CD4-positive, CD25-positive, alpha-beta regulatory T cell (primary cell): ENCODE data around the gene CEACAM19. TPM values are rescaled to one million over a fixed set of nuclear protein-coding genes. Genes with fewer than 3 reads are reported as not detected.
"Not testable (repeated sequence)": the region's sequence is repeated elsewhere in the genome, so short reads cannot be mapped to it uniquely, and the experiment has no call there.

Experiments
- ATAC-seq, 2 donors: fragments of 150-1000 bp; cut with Tn5 transposase; one replicate each; pipeline ENCODE4 v1.10.0; 2021; ENCODE audit warnings: low read depth in 2 of 2, moderate number of reproducible peaks in 2 of 2, moderate library complexity in 1 of 2
- DNase-seq, 3 donors: peaks; one replicate each; pipeline versions ENCODE4 v3.0.0 to v3.0.0-alpha.2; 2012 to 2022; ENCODE audit warnings: mixed read lengths in 1 of 3
- H3K27ac ChIP-seq: one replicate; pipeline ENCODE4 v1.7.0; 2013; ENCODE audit warnings: mild to moderate bottlenecking, low read length; ENCODE audit not compliant: insufficient read depth, poor library complexity, severe bottlenecking
- H3K27me3 ChIP-seq: one replicate; pipeline ENCODE4 v1.7.0; 2013; ENCODE audit warnings: low read length; ENCODE audit not compliant: control insufficient read depth, insufficient read depth
- H3K36me3 ChIP-seq: one replicate; pipeline ENCODE4 v1.7.0; 2013; ENCODE audit warnings: mild to moderate bottlenecking, low read length, moderate library complexity; ENCODE audit not compliant: control insufficient read depth, insufficient read depth
- H3K4me1 ChIP-seq: 2 replicates; pipeline ENCODE4 v1.7.0; 2013; ENCODE audit warnings: mild to moderate bottlenecking, low read length; ENCODE audit not compliant: insufficient read depth, control insufficient read depth, poor library complexity, severe bottlenecking
- H3K4me3 ChIP-seq: one replicate; pipeline ENCODE4 v1.7.0; 2013; ENCODE audit warnings: low read depth, mild to moderate bottlenecking, low read length, moderate library complexity
- H3K9me3 ChIP-seq, 2 experiments: 1 replicate in 1 of 2; 2 replicates in 1 of 2; pipeline ENCODE4 v1.7.0; 2013; ENCODE audit warnings: low read length in 2 of 2, mild to moderate bottlenecking in 1 of 2, moderate library complexity in 1 of 2; ENCODE audit not compliant: control insufficient read depth in 2 of 2
- H3K27ac Mint-ChIP-seq, 3 donors: one replicate each; pipeline ENCODE4 v1.8.0; 2020 to 2022; ENCODE audit warnings: mild to moderate bottlenecking in 3 of 3, mixed read lengths in 3 of 3, moderate library complexity in 2 of 3
- H3K27me3 Mint-ChIP-seq: one replicate; pipeline ENCODE4 v1.8.0; 2022; ENCODE audit warnings: mild to moderate bottlenecking, mixed read lengths
- H3K36me3 Mint-ChIP-seq: one replicate; pipeline ENCODE4 v1.8.0; 2020; ENCODE audit warnings: mixed read lengths
- H3K4me1 Mint-ChIP-seq, 4 donors: one replicate each; pipeline ENCODE4 v1.8.0; 2020 to 2022; ENCODE audit warnings: mixed read lengths in 4 of 4, mild to moderate bottlenecking in 1 of 4
- H3K4me3 Mint-ChIP-seq, 4 donors: one replicate each; pipeline ENCODE4 v1.8.0; 2020 to 2022; ENCODE audit warnings: mild to moderate bottlenecking in 4 of 4, mixed read lengths in 4 of 4, moderate library complexity in 3 of 4
- H3K9me3 Mint-ChIP-seq, 7 donors: one replicate each; pipeline ENCODE4 v1.8.0; 2020 to 2022; ENCODE audit warnings: mixed read lengths in 7 of 7, mild to moderate bottlenecking in 3 of 7, moderate library complexity in 2 of 7
- polyA plus RNA-seq, 4 donors: library from polyadenylated mRNA; unstranded; fragments of 300-500 nt; fragmentation: Illumina TruSeq; gene quantifications; one replicate each; pipeline ENCODE4 v1.2.3, GENCODE V29; 2021
- total RNA-seq: library from RNA; stranded (reverse); gene quantifications from one replicate; pipeline ENCODE4 v1.2.3, GENCODE V29; 2022

Gene CEACAM19
- total and polyA plus RNA-seq, 5 donors from 2014 or later: not detected

DNA sequence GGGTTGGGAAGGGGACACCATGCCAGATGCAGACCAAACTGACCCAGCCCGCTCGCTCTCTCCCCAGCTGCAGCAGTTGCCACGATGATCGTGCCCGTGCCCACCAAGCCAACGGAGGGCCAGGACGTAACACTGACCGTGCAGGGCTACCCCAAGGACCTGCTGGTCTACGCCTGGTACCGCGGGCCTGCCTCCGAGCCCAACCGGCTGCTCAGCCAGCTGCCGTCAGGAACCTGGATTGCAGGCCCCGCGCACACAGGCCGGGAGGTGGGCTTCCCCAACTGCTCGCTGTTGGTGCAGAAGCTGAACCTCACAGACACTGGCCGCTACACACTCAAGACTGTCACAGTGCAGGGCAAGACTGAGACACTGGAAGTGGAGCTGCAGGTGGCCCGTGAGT is 36.5 kb downstream of the CEACAM19 start:
- ATAC-seq (no peak), DNase-seq (no peak)
- H3K4me3 ChIP-seq: no peak overlapping the region
- H3K27me3 ChIP-seq: no peaks in the 10 kb centered on the region
- Mint-ChIP-seq H3K27me3 (no peaks in the 10 kb centered on the region), H3K9me3 (no peaks in the 10 kb centered on the region), H3K4me1 (no peaks in the 10 kb centered on the region), H3K27ac (no peak overlapping the region), H3K4me3 (no peak overlapping the region), H3K36me3 (no peaks in the 10 kb centered on the region)
- H3K27ac ChIP-seq: no peak overlapping the region
- H3K4me1 ChIP-seq: no peaks in the 10 kb centered on the region
- H3K36me3 ChIP-seq: no peaks in the 10 kb centered on the region
- H3K9me3 ChIP-seq: no peaks in the 10 kb centered on the region

DNA sequence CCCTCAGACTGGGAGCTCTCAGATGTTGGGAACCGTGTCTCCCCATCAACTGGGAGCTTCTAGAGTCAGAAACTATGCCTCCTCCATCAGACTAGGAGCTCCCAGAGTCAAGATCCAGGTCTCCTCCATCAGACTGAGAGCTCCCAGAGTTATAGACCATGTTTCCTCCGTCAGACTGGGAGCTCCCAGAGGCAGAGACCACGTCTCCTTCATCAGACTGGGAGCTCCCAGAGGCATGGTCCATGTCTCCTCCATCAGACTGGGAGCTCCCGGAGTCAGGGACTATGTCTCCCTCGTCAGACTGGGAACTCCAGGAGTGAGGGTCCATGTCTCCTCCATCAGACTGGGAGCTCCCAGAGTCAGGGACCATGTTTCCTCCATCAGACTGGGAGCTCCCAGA is 37.7 kb downstream of the CEACAM19 start:
- peaks cover 0 to under 1% (median 0%) of the 10 kb centered on the region in 7 donors for H3K9me3 Mint-ChIP-seq
- no peaks in the 10 kb centered on the region for H3K4me1 ChIP-seq
- ATAC-seq (no peak), DNase-seq (no peak)
- H3K36me3 ChIP-seq: no peaks in the 10 kb centered on the region
- no peaks in the 10 kb centered on the region for H3K36me3 Mint-ChIP-seq
- H3K9me3 ChIP-seq: no peaks in the 10 kb centered on the region
- H3K27me3 ChIP-seq: no peaks in the 10 kb centered on the region
- H3K27me3 Mint-ChIP-seq: no peaks in the 10 kb centered on the region
- no peak overlapping the region for H3K4me3 ChIP-seq
- no peak overlapping the region for H3K4me3 Mint-ChIP-seq
- H3K4me1 Mint-ChIP-seq: no peaks in the 10 kb centered on the region
- H3K27ac Mint-ChIP-seq: no peak overlapping the region
- no peak overlapping the region for H3K27ac ChIP-seq

DNA sequence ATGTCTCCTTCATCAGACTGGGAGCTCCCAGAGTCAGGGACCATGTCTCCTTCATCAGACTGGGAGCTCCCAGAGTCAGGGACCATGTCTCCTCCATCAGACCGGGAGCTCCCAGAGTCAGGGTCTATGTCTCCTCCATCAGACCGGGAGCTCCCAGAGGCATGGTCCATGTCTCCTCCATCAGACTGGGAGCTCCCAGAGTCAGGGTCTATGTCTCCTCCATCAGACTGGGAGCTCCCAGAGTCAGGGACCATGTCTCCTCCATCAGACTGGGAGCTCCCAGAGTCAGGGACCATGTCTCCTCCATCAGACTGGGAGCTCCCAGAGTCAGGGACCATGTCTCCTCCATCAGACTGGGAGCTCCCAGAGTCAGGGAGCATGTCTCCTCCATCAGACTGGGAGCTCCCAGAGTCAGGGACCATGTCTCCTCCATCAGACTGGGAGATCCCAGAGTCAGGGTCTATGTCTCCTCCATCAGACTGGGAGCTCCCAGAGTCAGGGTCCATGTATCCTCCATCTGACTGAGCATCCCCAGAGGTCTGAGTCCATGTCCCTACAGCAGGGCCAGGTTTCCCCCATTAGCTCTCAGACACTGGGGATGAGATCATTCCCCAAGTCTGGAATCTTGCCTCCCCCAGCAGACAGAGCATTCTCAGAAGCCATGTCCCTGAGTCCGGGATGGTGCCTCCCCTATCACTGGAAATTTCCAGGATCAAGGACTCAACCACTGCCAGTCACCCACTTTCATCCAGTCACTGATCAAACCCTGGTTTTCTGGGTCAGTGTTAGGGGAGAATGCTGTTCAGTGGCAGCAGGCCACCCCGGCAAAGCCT is 38.4 kb downstream of the CEACAM19 start:
- H3K9me3 ChIP-seq, DNase-seq, H3K36me3 ChIP-seq, H3K27me3 ChIP-seq, ATAC-seq, H3K27ac ChIP-seq, H3K9me3 Mint-ChIP-seq, H3K27ac Mint-ChIP-seq, H3K4me3 Mint-ChIP-seq, H3K4me1 ChIP-seq, H3K36me3 Mint-ChIP-seq, H3K4me3 ChIP-seq, H3K27me3 Mint-ChIP-seq, H3K4me1 Mint-ChIP-seq: not testable (repeated sequence)

DNA sequence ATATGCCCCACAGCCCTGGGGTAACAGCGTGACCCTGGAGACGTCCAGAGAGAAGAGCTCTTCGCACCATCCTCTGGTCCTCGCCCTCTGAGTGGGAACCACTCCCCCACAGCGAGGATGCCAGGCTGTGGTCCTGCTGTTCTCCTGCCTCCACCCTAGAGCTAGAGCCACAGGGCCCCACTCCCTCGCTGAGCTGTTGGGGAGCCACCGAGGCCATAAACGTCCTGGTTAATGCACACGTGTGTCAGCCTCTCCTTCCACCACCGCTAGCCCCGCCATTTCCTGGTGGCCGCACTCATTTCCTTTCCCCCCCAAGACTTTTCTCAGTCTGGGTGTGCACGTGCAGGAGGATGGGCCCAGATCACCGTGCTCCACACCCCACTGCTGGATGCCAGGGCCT is 39.2 kb downstream of the CEACAM19 start:
- H3K27me3 ChIP-seq: no peaks in the 10 kb centered on the region
- H3K36me3 Mint-ChIP-seq: no peaks in the 10 kb centered on the region
- H3K27ac ChIP-seq: no peak overlapping the region
- peaks cover 4 to 9% of the 10 kb centered on the region in 2 experiments for H3K9me3 ChIP-seq
- H3K4me1 Mint-ChIP-seq: no peaks in the 10 kb centered on the region
- peak overlapping the region in 1 of 3 donors; percentile 63 for H3K27ac Mint-ChIP-seq
- no peak overlapping the region for H3K4me3 Mint-ChIP-seq
- H3K9me3 Mint-ChIP-seq: peaks cover 0 to 14% (median 2%) of the 10 kb centered on the region in 7 donors
- DNase-seq (no peak), ATAC-seq (no peak)
- no peaks in the 10 kb centered on the region for H3K27me3 Mint-ChIP-seq
- H3K4me3 ChIP-seq: no peak overlapping the region
- no peaks in the 10 kb centered on the region for H3K36me3 ChIP-seq
- H3K4me1 ChIP-seq: no peaks in the 10 kb centered on the region

DNA sequence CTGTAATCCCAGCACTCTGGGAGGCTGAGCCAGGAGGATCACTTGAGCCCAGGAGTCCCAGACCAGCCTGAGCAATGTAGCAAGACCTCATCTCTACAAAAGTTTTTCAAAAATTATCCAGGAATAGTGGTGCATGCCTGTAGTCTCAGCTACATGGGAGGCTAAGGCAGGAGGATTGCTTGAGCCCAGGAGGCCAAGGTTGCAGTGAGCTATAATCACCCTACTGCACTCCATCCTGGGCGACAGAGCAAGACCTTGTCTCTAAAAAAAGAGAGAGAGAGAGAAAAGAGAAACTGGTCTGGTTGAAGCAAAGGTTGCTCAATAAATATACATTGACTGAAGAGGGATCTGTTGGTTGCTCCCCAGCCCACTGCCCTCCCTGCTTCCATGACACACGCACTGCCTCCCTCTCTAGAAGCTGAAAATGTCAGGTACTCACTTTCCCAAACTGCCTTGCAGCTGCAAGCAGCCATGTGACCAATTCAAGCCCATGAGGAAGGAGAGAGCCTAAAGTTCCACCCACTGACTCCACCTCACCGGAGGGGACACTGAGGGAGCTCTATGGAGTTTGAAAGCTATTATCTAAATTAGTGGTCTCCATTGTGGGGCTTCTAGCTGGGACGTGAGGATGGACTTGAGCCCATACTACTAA is 41.7 kb downstream of the CEACAM19 start:
- peaks cover 0 to 19% (median 3%) of the 10 kb centered on the region in 7 donors for H3K9me3 Mint-ChIP-seq
- no peaks in the 10 kb centered on the region for H3K27me3 Mint-ChIP-seq
- no peak for ATAC-seq

DNA sequence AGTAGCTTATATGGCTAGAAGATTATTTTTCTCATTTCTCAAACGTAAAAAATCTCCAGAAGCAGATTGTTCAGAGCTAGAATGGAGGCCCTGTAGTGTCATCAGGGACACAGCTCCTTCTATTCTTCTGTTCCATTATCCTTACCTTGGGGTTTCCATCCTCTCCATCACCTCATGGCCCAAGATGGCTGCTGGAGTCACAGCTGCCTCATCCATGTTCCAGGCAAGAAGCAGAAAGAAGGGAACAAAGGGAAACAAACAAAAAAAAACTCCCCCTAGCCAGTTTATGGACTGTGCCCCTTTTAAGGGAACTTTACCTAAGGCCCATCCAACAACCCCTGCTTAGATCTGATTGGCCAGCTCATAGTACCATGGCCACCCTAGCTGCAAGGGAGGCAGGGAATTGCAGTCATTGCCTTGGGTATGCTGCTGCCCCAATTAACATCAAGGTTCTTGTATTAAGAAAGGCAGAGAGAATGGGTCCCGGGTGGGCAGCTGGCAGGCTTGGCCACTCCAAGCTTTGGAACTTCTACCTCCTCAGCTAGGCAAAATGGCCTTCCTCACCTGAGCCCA is 43.4 kb downstream of the CEACAM19 start:
- no peak for ATAC-seq
- no peaks in the 10 kb centered on the region for H3K27me3 ChIP-seq
- H3K4me3 ChIP-seq: no peak overlapping the region
- no peaks in the 10 kb centered on the region for H3K4me1 ChIP-seq
- no peaks in the 10 kb centered on the region for H3K36me3 ChIP-seq
- H3K36me3 Mint-ChIP-seq: no peaks in the 10 kb centered on the region
- no peaks in the 10 kb centered on the region for H3K27me3 Mint-ChIP-seq
- peaks cover 0 to 19% (median 3%) of the 10 kb centered on the region in 7 donors for H3K9me3 Mint-ChIP-seq
- no peaks in the 10 kb centered on the region for H3K4me1 Mint-ChIP-seq
- no peak for DNase-seq
- no peak overlapping the region for H3K4me3 Mint-ChIP-seq
- no peak overlapping the region for H3K27ac ChIP-seq
- H3K27ac Mint-ChIP-seq: no peak overlapping the region
- peaks cover 4 to 15% of the 10 kb centered on the region in 2 experiments for H3K9me3 ChIP-seq

More for the DNA sequence above, 41.7 kb downstream of the CEACAM19 start:
- no peak for DNase-seq
- Histone ChIP-seq H3K9me3 (peaks cover 4 to 15% of the 10 kb centered on the region in 2 experiments), H3K4me3 (no peak overlapping the region), H3K27ac (no peak overlapping the region), H3K4me1 (no peaks in the 10 kb centered on the region), H3K27me3 (no peaks in the 10 kb centered on the region), H3K36me3 (no peaks in the 10 kb centered on the region)
- Mint-ChIP-seq H3K36me3 (no peaks in the 10 kb centered on the region), H3K4me1 (no peaks in the 10 kb centered on the region), H3K27ac (no peak overlapping the region), H3K4me3 (no peak overlapping the region)

DNA sequence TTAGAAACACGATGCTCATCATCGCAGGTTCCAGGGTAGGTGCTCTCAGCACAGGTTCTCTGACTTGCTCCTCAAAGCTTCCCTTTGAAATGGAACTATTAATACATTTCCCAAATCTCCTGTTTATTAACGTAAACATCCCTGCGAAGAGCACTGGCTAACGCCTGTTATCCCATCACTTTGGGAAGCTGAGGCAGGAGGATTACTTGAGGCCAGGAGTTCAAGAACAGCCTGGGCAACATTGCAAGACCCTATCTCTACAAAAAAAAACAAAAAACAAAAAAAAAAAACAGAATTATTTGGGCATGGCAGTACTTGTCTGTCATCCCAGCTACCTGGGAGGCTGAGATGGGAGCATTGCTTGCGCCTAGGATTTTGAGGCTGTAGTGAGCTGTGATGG is 46.3 kb downstream of the CEACAM19 start:
- DNase-seq (no peak), ATAC-seq (no peak)
- Mint-ChIP-seq H3K36me3 (no peaks in the 10 kb centered on the region), H3K9me3 (peaks cover 0 to 19% (median 3%) of the 10 kb centered on the region in 7 donors), H3K27me3 (no peaks in the 10 kb centered on the region), H3K4me3 (no peak overlapping the region), H3K4me1 (peaks cover 0 to under 1% (median 0%) of the 10 kb centered on the region in 4 donors), H3K27ac (no peak overlapping the region)
- Histone ChIP-seq H3K36me3 (no peaks in the 10 kb centered on the region), H3K9me3 (peaks cover 4 to 15% of the 10 kb centered on the region in 2 experiments), H3K27me3 (no peaks in the 10 kb centered on the region), H3K4me1 (no peaks in the 10 kb centered on the region), H3K27ac (no peak overlapping the region), H3K4me3 (no peak overlapping the region)
